HCT116 (cell line): ENCODE data around the gene DCHS2. TPM values are rescaled to one million over a fixed set of nuclear protein-coding genes. Genes with fewer than 3 reads are reported as not detected.

Source experiments
- ATAC-seq: fragments of 200-7000 bp; cut with Tn5 transposase; 2 replicates; pipeline ENCODE4 v1.9.1; 2020; ENCODE audit warnings: mild to moderate bottlenecking, moderate library complexity
- BruUV-seq: library from RNA; stranded (reverse); fragments of 400-500 nt; replicated peaks from 2 replicates; lab custom pipeline; 2021; lab: Mats Ljungman, UMichigan
- CTCF ChIA-PET: fragments of 300-600 bp; sonication (Branson Sonifier 250); formaldehyde crosslinking; loops from one replicate; lab custom pipeline; 2021; ENCODE audit warnings: antibody characterized with exemption; lab: Charles Lee
- POLR2A ChIA-PET: fragments of 300-600, 350-600 bp; sonication (Branson Sonifier 250); formaldehyde crosslinking; loops from one replicate; lab custom pipeline; 2021; ENCODE audit warnings: antibody characterized with exemption; lab: Charles Lee
- RAD21 ChIA-PET, 2 experiments: fragments of 300-600 bp; sonication (Branson Sonifier 250); formaldehyde crosslinking; loops; one replicate each; lab custom pipeline; 2023; ENCODE audit warnings: low total read pairs in 2 of 2; ENCODE audit not compliant: uncharacterized antibody in 2 of 2, unreplicated experiment in 2 of 2, low non-redundant PET in 1 of 2; lab: Charles Lee
- DNase-seq: peaks from one replicate; pipeline ENCODE4 v3.0.0-alpha.2; 2010; ENCODE audit warnings: low read depth, low spot score
- H2AFZ ChIP-seq: fragments of 200-600 bp; shearing (Covaris generic), sonication (generic); 2 replicates; pipeline ENCODE4 v1.6.1; 2017; ENCODE audit warnings: low read depth, mixed run types, mixed read lengths, antibody characterized with exemption, low read length; ENCODE audit not compliant: poor library complexity, severe bottlenecking
- H3K27ac ChIP-seq: 2 replicates; pipeline ENCODE4 v1.5.1; 2012; ENCODE audit warnings: low read depth, low read length
- H3K27me3 ChIP-seq: fragments of 200-600 bp; sonication (generic); 2 replicates; pipeline ENCODE4 v1.6.1; 2016; ENCODE audit warnings: mixed run types, low read length, mixed read lengths; ENCODE audit not compliant: insufficient read depth
- H3K36me3 ChIP-seq, 2 experiments: fragments of 200-500 bp in 1 of 2; fragments of 200-600 bp in 1 of 2; sonication (Bioruptor generic) in 1 of 2; sonication (generic) in 1 of 2; 2 replicates each; pipeline versions ENCODE4 v1.5.1 to v1.6.1; 2014 to 2016; ENCODE audit warnings: low read length in 2 of 2, inconsistent platforms in 1 of 2, mixed read lengths in 1 of 2, mixed run types in 1 of 2; ENCODE audit not compliant: insufficient read depth in 2 of 2, control insufficient read depth in 1 of 2
- H3K4me1 ChIP-seq, 2 experiments: fragments of 200-600 bp in 1 of 2; sonication (generic) in 1 of 2; 2 replicates each; pipeline versions ENCODE4 v1.5.1 to v1.6.1; 2012 to 2017; ENCODE audit warnings: low read length in 2 of 2, inconsistent platforms in 1 of 2, mild to moderate bottlenecking in 1 of 2, mixed read lengths in 1 of 2, mixed run types in 1 of 2, moderate library complexity in 1 of 2; ENCODE audit not compliant: insufficient read depth in 2 of 2, control insufficient read depth in 1 of 2
- H3K4me2 ChIP-seq: fragments of 200-600 bp; sonication (generic); 2 replicates; pipeline ENCODE4 v1.6.1; 2017; ENCODE audit warnings: mixed run types, low read length, mixed read lengths
- H3K4me3 ChIP-seq, 2 experiments: fragments of 200-600 bp in 1 of 2; sonication (generic) in 1 of 2; replicated peaks in 1 of 2; 2 replicates each; pipeline ENCODE4 v1.5.1; 2011 to 2016; ENCODE audit warnings: low read length in 2 of 2, control low read depth in 1 of 2, low read depth in 1 of 2, mild to moderate bottlenecking in 1 of 2, mixed read lengths in 1 of 2, mixed run types in 1 of 2
- H3K79me2 ChIP-seq: fragments of 200-600 bp; sonication (generic); 2 replicates; pipeline ENCODE4 v1.6.1; 2017; ENCODE audit warnings: mild to moderate bottlenecking, mixed run types, low read length, moderate library complexity, mixed read lengths; ENCODE audit not compliant: insufficient read depth
- H3K9ac ChIP-seq: fragments of 200-600 bp; sonication (generic); 2 replicates; pipeline ENCODE4 v1.6.1; 2016; ENCODE audit warnings: low read length, mixed read lengths
- H3K9me2 ChIP-seq: fragments of 200-600 bp; sonication (generic), shearing (Covaris generic); 2 replicates; pipeline ENCODE4 v1.6.1; 2017; ENCODE audit warnings: mixed run types, mild to moderate bottlenecking, moderate library complexity; ENCODE audit not compliant: insufficient read depth
- H3K9me3 ChIP-seq, 2 experiments: fragments of 200-500 bp in 1 of 2; fragments of 200-600 bp in 1 of 2; sonication (Bioruptor generic) in 1 of 2; sonication (generic) in 1 of 2; 2 replicates each; pipeline ENCODE4 v1.6.1; 2014 to 2017; ENCODE audit warnings: low read length in 2 of 2, mixed read lengths in 2 of 2, inconsistent platforms in 1 of 2, low read depth in 1 of 2, mild to moderate bottlenecking in 1 of 2, mixed run types in 1 of 2, moderate library complexity in 1 of 2; ENCODE audit not compliant: control insufficient read depth in 1 of 2, insufficient read depth in 1 of 2
- H4K20me1 ChIP-seq: fragments of 200-600 bp; sonication (generic), shearing (Covaris generic); 2 replicates; pipeline ENCODE4 v1.6.1; 2017; ENCODE audit warnings: mixed run types, mild to moderate bottlenecking, moderate library complexity; ENCODE audit not compliant: insufficient read depth
- ATF3 ChIP-seq: IDR thresholded peaks from 2 replicates; pipeline ENCODE4 v1.6.1; 2012
- EGR1 ChIP-seq: IDR thresholded peaks from 2 replicates; pipeline ENCODE4 v1.6.1; 2012; ENCODE audit warnings: low read depth
- EZH2phosphoT487 ChIP-seq: fragments of 200-600 bp; IDR thresholded peaks from 2 replicates; pipeline ENCODE4 v1.6.1; 2018; ENCODE audit warnings: antibody characterized with exemption, borderline replicate concordance
- POLR2AphosphoS5 ChIP-seq: IDR thresholded peaks from 2 replicates; pipeline ENCODE4 v1.6.1; 2011; ENCODE audit warnings: mild to moderate bottlenecking, low read depth, low read length, moderate library complexity
- RAD21 ChIP-seq: IDR thresholded peaks from 2 replicates; pipeline ENCODE4 v1.6.1; 2012; ENCODE audit warnings: low read depth, mild to moderate bottlenecking
- SRF ChIP-seq: IDR thresholded peaks from 2 replicates; pipeline ENCODE4 v1.6.1; 2012; ENCODE audit warnings: low read depth
- YY1 ChIP-seq: IDR thresholded peaks from 2 replicates; pipeline ENCODE4 v1.6.1; 2011; ENCODE audit warnings: low read length, low read depth, moderate library complexity, mild to moderate bottlenecking; ENCODE audit not compliant: insufficient replicate concordance; ENCODE audit errors: extremely low read depth
- ZBTB33 ChIP-seq: IDR thresholded peaks from 2 replicates; pipeline ENCODE4 v1.6.1; 2011; ENCODE audit warnings: mild to moderate bottlenecking, low read length, moderate library complexity; ENCODE audit not compliant: insufficient replicate concordance; ENCODE audit errors: extremely low read depth
- ZFX ChIP-seq: fragments of 450-650 bp; IDR thresholded peaks from 2 replicates; pipeline ENCODE4 v1.6.1; 2017
- intact Hi-C: fragments of 100-400 bp; cut with micrococcal nuclease; formaldehyde crosslinking; loops from 2 replicates; pipeline ENCODE4 v1.10.0; 2022
- total RNA-seq: library from RNA; stranded (reverse); gene quantifications from one replicate; pipeline ENCODE4 v1.2.1, GENCODE V29; 2021; ENCODE audit not compliant: unreplicated experiment

Gene DCHS2
- total RNA-seq, 1 experiment from 2014 or later, result 0.05 TPM

- Histone ChIP-seq H3K9me3 (no peaks in the 10 kb centered on the region), H2AFZ (no peak overlapping the region), H3K27me3 (no peaks in the 10 kb centered on the region), H3K79me2 (no peaks in the 10 kb centered on the region), H3K4me2 (no peak overlapping the region), H3K9ac (no peak overlapping the region), H3K4me3 (no peak overlapping the region), H3K9me2 (no peaks in the 10 kb centered on the region), H4K20me1 (no peaks in the 10 kb centered on the region), H3K4me1 (no peaks in the 10 kb centered on the region), H3K36me3 (no peaks in the 10 kb centered on the region), H3K27ac (no peak overlapping the region)
- DNase-seq, result no peak
- intact Hi-C loops, result no loop called here
- TF ChIP-seq SRF, result no peak
- TF ChIP-seq RAD21, result no peak
- TF ChIP-seq ATF3, result no peak
- TF ChIP-seq ZFX, result no peak
- no peak for TF ChIP-seq YY1
- no peak for TF ChIP-seq EZH2phosphoT487
- TF ChIP-seq ZBTB33, result no peak
- TF ChIP-seq POLR2AphosphoS5, result no peak
- no peak for TF ChIP-seq EGR1
- BruUV-seq, result no TSS peak
- RAD21 ChIA-PET, result no interaction called here
- CTCF ChIA-PET, result no interaction called here
- POLR2A ChIA-PET, result interaction anchor here (0.6 kb wide), 1 partner anchor 276 kb away, joined by 4 read pairs; no protein-coding TSS in a partner anchor
- ATAC-seq, result no peak
Measured at GRCh38 chr4:154414371-154414770, 77.2 kb downstream of the DCHS2 start.
